HepG2 (cell line): ENCODE results near the gene YKT6. TPM values are rescaled to one million over a fixed set of nuclear protein-coding genes. Genes with fewer than 3 reads are reported as not detected.

Experiments
- CEBPB ChIP-seq: IDR thresholded peaks from 2 replicates; pipeline ENCODE4 v1.6.1; 2011; ENCODE audit warnings: low read depth, low read length, improper control_type of control experiment, borderline replicate concordance
- FOSL1 ChIP-seq: sonication (generic); formaldehyde crosslinking; IDR thresholded peaks from 2 replicates; pipeline ENCODE4 v1.9.0; 2021; ENCODE audit warnings: missing genetic modification reagents, borderline replicate concordance
- ISL2 ChIP-seq: sonication (generic); formaldehyde crosslinking; IDR thresholded peaks from 2 replicates; pipeline ENCODE4 v1.5.0; 2020; ENCODE audit warnings: missing genetic modification reagents
- SALL2 ChIP-seq: sonication (generic); formaldehyde crosslinking; IDR thresholded peaks from 2 replicates; pipeline ENCODE4 v1.8.1; 2023; ENCODE audit warnings: mild to moderate bottlenecking, missing genetic modification reagents, inconsistent platforms
- SOX13 ChIP-seq, 3 experiments: fragments of 450-650 bp in 1 of 3; sonication (generic) in 1 of 3; formaldehyde crosslinking in 1 of 3; IDR thresholded peaks in 2 of 3; conservative IDR thresholded peaks in 1 of 3; 2 replicates each; pipeline versions ENCODE4 v1.5.0 to v1.6.1; 2016 to 2020; ENCODE audit warnings: antibody characterized with exemption in 1 of 3, mild to moderate bottlenecking in 1 of 3, missing compliant biosample characterization in 1 of 3, missing genetic modification reagents in 1 of 3, moderate library complexity in 1 of 3
- ZNF10 ChIP-seq: sonication (generic); formaldehyde crosslinking; IDR thresholded peaks from 2 replicates; pipeline ENCODE4 v1.4.0; 2020; ENCODE audit warnings: mild to moderate bottlenecking, low read depth, missing genetic modification reagents, borderline replicate concordance
- ZNF7 ChIP-seq: IDR thresholded peaks from 2 replicates; pipeline ENCODE4 v1.6.1; 2016; ENCODE audit warnings: missing biosample characterization, missing genetic modification reagents
- ZNF775 ChIP-seq: sonication (generic); formaldehyde crosslinking; IDR thresholded peaks from 2 replicates; pipeline ENCODE4 v1.4.0; 2020; ENCODE audit warnings: missing genetic modification reagents, mild to moderate bottlenecking, moderate library complexity, borderline replicate concordance
- polyA plus RNA-seq, 8 experiments: library from polyadenylated mRNA; depleted of rRNA in 3 of 8; stranded (reverse) in 7 of 8; unstranded in 1 of 8; fragments of >200 nt; fragmentation: Illumina TruSeq in 4 of 8; extraction: Trizol in 4 of 8; gene quantifications; 2 replicates each; pipeline versions ENCODE4 v1.2.1 to v1.2.3, GENCODE V29; 2011 to 2016; ENCODE audit warnings: low read depth in 4 of 8, missing spikeins in 1 of 8, mixed read lengths in 1 of 8; ENCODE audit not compliant: insufficient read depth in 1 of 8
- total RNA-seq, 5 experiments: library from RNA; depleted of rRNA; stranded (reverse); fragments of >200 nt; fragmentation: Illumina TruSeq; extraction: Trizol; gene quantifications; 2 replicates each; pipeline ENCODE4 v1.2.3, GENCODE V29; 2016; ENCODE audit warnings: low read depth in 1 of 5
- TF ChIP-seq, protein P1 (sequence below): sonication (generic); formaldehyde crosslinking; IDR thresholded peaks from 2 replicates; pipeline ENCODE4 v1.9.0; 2022; ENCODE audit warnings: low read depth, missing genetic modification reagents
- TF ChIP-seq, protein P2 (sequence below), 2 experiments: fragments of 450-650 bp in 1 of 2; sonication (generic) in 1 of 2; formaldehyde crosslinking; IDR thresholded peaks; 2 replicates each; pipeline versions ENCODE4 v1.5.0 to v1.8.0; 2020 to 2022; ENCODE audit warnings: mild to moderate bottlenecking in 1 of 2, missing genetic modification reagents in 1 of 2
- TF ChIP-seq, protein P3 (sequence below): sonication (generic); formaldehyde crosslinking; IDR thresholded peaks from 2 replicates; pipeline ENCODE4 v1.5.0; 2020; ENCODE audit warnings: missing genetic modification reagents, mild to moderate bottlenecking, borderline replicate concordance

Gene YKT6
- total and polyA plus RNA-seq, 2 of the 13 experiments (the other 11 are each of a cell fraction or from before 2014, with no cell fraction given), result 52.2 to 60.3 TPM

DNA sequence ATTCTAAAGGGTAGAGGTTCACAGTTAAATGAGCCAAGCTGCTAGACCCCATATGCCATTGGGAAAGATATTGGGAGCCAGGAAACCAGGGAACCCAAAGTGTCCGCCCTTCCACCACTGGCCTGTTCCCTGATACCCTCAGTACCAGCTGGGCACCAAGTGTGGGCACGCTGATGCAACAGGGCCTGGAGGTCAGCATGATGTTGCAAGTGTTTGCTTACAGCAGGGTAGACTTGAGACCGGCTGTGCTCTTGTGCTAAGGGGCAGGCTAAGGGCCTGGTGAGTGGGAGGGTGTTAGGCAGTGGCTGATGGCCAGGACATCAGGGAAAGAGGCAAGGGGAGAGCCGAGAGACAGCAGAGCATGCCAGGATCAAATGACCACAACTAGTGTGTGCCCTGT is 38.6 kb upstream of the YKT6 start (continued):
- TF ChIP-seq, protein P1, sequence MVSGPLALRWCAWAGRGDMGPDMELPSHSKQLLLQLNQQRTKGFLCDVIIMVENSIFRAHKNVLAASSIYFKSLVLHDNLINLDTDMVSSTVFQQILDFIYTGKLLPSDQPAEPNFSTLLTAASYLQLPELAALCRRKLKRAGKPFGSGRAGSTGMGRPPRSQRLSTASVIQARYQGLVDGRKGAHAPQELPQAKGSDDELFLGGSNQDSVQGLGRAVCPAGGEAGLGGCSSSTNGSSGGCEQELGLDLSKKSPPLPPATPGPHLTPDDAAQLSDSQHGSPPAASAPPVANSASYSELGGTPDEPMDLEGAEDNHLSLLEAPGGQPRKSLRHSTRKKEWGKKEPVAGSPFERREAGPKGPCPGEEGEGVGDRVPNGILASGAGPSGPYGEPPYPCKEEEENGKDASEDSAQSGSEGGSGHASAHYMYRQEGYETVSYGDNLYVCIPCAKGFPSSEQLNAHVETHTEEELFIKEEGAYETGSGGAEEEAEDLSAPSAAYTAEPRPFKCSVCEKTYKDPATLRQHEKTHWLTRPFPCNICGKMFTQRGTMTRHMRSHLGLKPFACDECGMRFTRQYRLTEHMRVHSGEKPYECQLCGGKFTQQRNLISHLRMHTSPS (CRISPR knock-in tag), result peak; percentile 78
- TF ChIP-seq, protein P2, sequence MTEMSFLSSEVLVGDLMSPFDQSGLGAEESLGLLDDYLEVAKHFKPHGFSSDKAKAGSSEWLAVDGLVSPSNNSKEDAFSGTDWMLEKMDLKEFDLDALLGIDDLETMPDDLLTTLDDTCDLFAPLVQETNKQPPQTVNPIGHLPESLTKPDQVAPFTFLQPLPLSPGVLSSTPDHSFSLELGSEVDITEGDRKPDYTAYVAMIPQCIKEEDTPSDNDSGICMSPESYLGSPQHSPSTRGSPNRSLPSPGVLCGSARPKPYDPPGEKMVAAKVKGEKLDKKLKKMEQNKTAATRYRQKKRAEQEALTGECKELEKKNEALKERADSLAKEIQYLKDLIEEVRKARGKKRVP (CRISPR knock-in tag; IDR thresholded peaks at IDR 0.05), result peak in 1 of 2 experiments; percentile 71; a peak in 2 of 4 replicates
- no peak for TF ChIP-seq SALL2
- TF ChIP-seq ZNF10 (CRISPR knock-in tag), result no peak
- no peak for TF ChIP-seq ZNF7 (CRISPR knock-in tag)
- TF ChIP-seq, protein P3, sequence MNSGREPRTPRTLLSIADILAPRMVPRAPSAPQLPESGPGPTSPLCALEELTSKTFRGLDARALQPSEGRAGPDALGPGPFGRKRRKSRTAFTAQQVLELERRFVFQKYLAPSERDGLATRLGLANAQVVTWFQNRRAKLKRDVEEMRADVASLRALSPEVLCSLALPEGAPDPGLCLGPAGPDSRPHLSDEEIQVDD, result no peak
- no peak for TF ChIP-seq SOX13 (IDR thresholded peaks at IDR 0.05)
- no peak for TF ChIP-seq SOX13 (CRISPR knock-in tag; conservative IDR thresholded peaks at IDR 0.05 in 1 of 2, IDR thresholded peaks at IDR 0.05 in 1 of 2)
- peak; percentile 19; the same call in 1 of the 2 replicates for TF ChIP-seq CEBPB
- no peak for TF ChIP-seq FOSL1 (CRISPR knock-in tag)
- TF ChIP-seq ISL2 (CRISPR knock-in tag), result no peak
- no peak for TF ChIP-seq ZNF775
- TF ChIP-seq, all 625 proteins: peak for 5
